Keratinocyte (primary cell): ENCODE results near the gene TREH. TPM values are rescaled to one million over a fixed set of nuclear protein-coding genes. Genes with fewer than 3 reads are reported as not detected.

Experiments
- DNase-seq: peaks from one replicate; pipeline ENCODE4 v3.0.0-alpha.2; 2011; ENCODE audit warnings: low read depth, missing footprints, low spot score
- FAIRE-seq: peaks from 2 replicates; lab custom pipeline; 2011; peaks lifted over from hg19 to GRCh38; lab: Jason Lieb, UNC
- H2AFZ ChIP-seq: 2 replicates; pipeline ENCODE4 v1.6.0; 2012; ENCODE audit warnings: low read length, control low read depth, inconsistent platforms; ENCODE audit not compliant: control insufficient read depth
- H3K27ac ChIP-seq: 2 replicates; pipeline ENCODE4 v1.5.1; 2011; ENCODE audit warnings: low read length; ENCODE audit not compliant: control insufficient read depth, insufficient read depth
- H3K27me3 ChIP-seq: 3 replicates; pipeline ENCODE4 v1.6.0; 2011; ENCODE audit warnings: low read length; ENCODE audit not compliant: control insufficient read depth, insufficient read depth; ENCODE audit errors: extremely low read depth
- H3K36me3 ChIP-seq, 2 experiments: 2 replicates in 1 of 2; 3 replicates in 1 of 2; pipeline ENCODE4 v1.5.1; 2011; ENCODE audit warnings: low read length in 2 of 2, mild to moderate bottlenecking in 1 of 2; ENCODE audit not compliant: control insufficient read depth in 2 of 2, insufficient read depth in 2 of 2; ENCODE audit errors: extremely low read depth in 1 of 2
- H3K4me1 ChIP-seq: 3 replicates; pipeline ENCODE4 v1.5.1; 2011; ENCODE audit warnings: low read length; ENCODE audit not compliant: control insufficient read depth, insufficient read depth; ENCODE audit errors: extremely low read depth
- H3K4me2 ChIP-seq: 3 replicates; pipeline ENCODE4 v1.6.0; 2011; ENCODE audit warnings: low read depth, low read length; ENCODE audit not compliant: control insufficient read depth, insufficient read depth; ENCODE audit errors: extremely low read depth
- H3K4me3 ChIP-seq, 3 experiments: fragments of 200-600 bp in 1 of 3; sonication (generic) in 1 of 3; 2 replicates in 2 of 3; 3 replicates in 1 of 3; pipeline ENCODE4 v1.5.1; 2011 to 2016; ENCODE audit warnings: low read length in 3 of 3, mild to moderate bottlenecking in 3 of 3, control low read depth in 2 of 3, inconsistent platforms in 1 of 3, low read depth in 1 of 3, mixed read lengths in 1 of 3, mixed run types in 1 of 3, moderate library complexity in 1 of 3; ENCODE audit not compliant: control insufficient read depth in 2 of 3, insufficient read depth in 2 of 3; ENCODE audit errors: extremely low read depth in 1 of 3
- H3K79me2 ChIP-seq: 2 replicates; pipeline ENCODE4 v1.6.0; 2012; ENCODE audit warnings: low read length; ENCODE audit not compliant: control insufficient read depth, insufficient read depth
- H3K9ac ChIP-seq: 3 replicates; pipeline ENCODE4 v1.6.0; 2011; ENCODE audit warnings: low read length; ENCODE audit not compliant: control insufficient read depth, insufficient read depth; ENCODE audit errors: extremely low read depth
- H3K9me1 ChIP-seq: 3 replicates; pipeline ENCODE4 v1.6.0; 2011; ENCODE audit warnings: low read length; ENCODE audit not compliant: control insufficient read depth, insufficient read depth; ENCODE audit errors: extremely low read depth
- H3K9me3 ChIP-seq: 2 replicates; pipeline ENCODE4 v1.5.1; 2012; ENCODE audit warnings: low read depth, low read length; ENCODE audit not compliant: control insufficient read depth
- H4K20me1 ChIP-seq: 3 replicates; pipeline ENCODE4 v1.6.0; 2011; ENCODE audit warnings: low read length; ENCODE audit not compliant: control insufficient read depth, insufficient read depth; ENCODE audit errors: extremely low read depth
- EZH2 ChIP-seq: IDR thresholded peaks from one replicate; pipeline ENCODE4 v1.6.1; 2012; ENCODE audit warnings: inconsistent platforms, mild to moderate bottlenecking, low read length, moderate library complexity
- dilution Hi-C: fragments of 300-500 bp; cut with MboI; formaldehyde crosslinking; loops from one replicate; pipeline ENCODE4 v1.7.0; 2020; ENCODE audit warnings: low sequenced_read_pairs; ENCODE audit not compliant: extremely low pct_ligation_motif_present
- polyA plus RNA-seq, 5 experiments: library from polyadenylated mRNA; depleted of rRNA in 3 of 5; stranded (reverse) in 3 of 5; stranded (forward) in 1 of 5; unstranded in 1 of 5; fragments of >200 nt; gene quantifications; 1 replicate in 1 of 5; 2 replicates in 3 of 5; 3 replicates in 1 of 5; pipeline versions ENCODE4 v1.2.1 to v1.2.3, GENCODE V29; 2011 to 2012; ENCODE audit warnings: missing spikeins in 2 of 5, low read depth in 1 of 5, low replicate concordance in 1 of 5
- small RNA-seq, 3 experiments: library from RNA; depleted of rRNA; stranded (forward); fragments of <200 nt; gene quantifications; one replicate each; pipeline ENCODE3, GENCODE V24; 2012; ENCODE audit warnings: low read depth in 3 of 3, low replicate concordance in 1 of 3; ENCODE audit not compliant: insufficient read length in 3 of 3
- TF ChIP-seq, protein P1 (sequence below), 3 experiments: IDR thresholded peaks in 1 of 3; conservative IDR thresholded peaks in 1 of 3; optimal IDR thresholded peaks in 1 of 3; 2 replicates in 2 of 3; 3 replicates in 1 of 3; pipeline versions ENCODE3 to v1.5.1; 2011; ENCODE audit warnings: low read length in 3 of 3, mild to moderate bottlenecking in 3 of 3, moderate library complexity in 2 of 3, control low read depth in 1 of 3, inconsistent platforms in 1 of 3; ENCODE audit not compliant: insufficient read depth in 2 of 3; ENCODE audit errors: extremely low read depth in 1 of 3

TREH gene
- polyA plus RNA-seq, 1 donor (not counting 4 experiments of a cell fraction or from before 2014, with no cell fraction given), result not detected

DNA sequence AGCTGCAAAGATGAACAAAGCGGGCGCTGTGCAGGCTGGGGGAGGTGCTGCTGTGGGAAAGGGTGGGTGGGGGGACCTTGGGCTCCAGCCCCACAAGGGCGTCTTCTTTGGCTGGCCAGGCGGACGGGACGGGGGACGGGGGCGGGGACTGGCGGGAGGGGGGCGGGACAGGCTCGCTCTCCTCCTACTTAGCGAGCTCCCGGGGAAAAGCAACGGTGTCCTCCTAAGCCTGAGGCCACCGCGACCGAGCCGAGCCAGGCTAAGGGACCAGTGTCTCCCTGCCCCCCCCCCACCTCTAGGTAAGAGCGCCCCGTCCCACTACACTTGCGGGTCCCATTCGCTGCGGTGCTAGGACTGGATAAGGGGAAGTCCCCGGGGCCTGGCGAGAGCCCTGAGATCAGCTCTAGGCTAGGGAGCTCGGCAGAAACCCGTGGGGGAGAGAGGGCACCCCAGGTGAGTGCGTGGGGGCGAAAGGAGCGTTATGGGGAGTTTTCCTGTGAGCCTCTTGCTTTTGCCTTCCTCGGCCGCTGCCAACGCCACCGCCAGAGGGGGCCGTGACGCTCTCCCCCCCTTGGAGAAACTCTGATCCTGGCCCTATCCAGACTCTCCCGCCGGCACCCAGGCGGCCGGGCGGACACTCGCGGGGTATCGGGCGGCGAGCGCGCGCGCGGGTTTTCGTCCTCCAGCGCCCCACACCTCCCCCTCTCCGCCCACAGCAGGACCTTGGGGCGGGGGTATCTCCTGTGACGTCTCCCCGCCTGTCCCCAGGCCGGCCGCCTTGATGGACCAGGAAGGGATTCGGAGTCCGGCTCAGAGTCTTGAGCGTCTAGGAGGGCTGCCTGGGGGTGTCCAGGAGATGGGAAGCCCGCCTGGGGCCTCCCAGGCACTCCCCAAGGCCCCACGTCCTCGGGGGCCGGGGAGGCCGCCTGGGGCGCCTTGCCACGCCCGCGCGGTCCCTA lies 71.8 kb downstream of the TREH start, which contains the start of gene PHLDB1:
Gene PHLDB1, plus strand, starts transcription at position 215 of the 959 bp plus-strand sequence. CDS start 6,222 bp downstream, outside the sequence.
- DNase-seq (no peak), FAIRE-seq (no peak)
- Histone ChIP-seq H3K27me3 (no peaks in the 10 kb centered on the region), H3K4me1 (no peaks in the 10 kb centered on the region), H3K9me1 (no peaks in the 10 kb centered on the region), H3K9me3 (no peaks in the 10 kb centered on the region), H2AFZ (peak within 1 kb of the TSS; percentile 78), H3K9ac (peak within 1 kb of the TSS; percentile 70), H3K36me3 (peaks cover 0 to 4% of the 10 kb centered on the region in 2 experiments), H3K4me3 (peak within 1 kb of the TSS; percentile 42 to 75 (median 70)), H3K4me2 (peak within 1 kb of the TSS; percentile 90), H3K27ac (no peak within 1 kb of the TSS), H4K20me1 (no peaks in the 10 kb centered on the region), H3K79me2 (no peaks in the 10 kb centered on the region)
- dilution Hi-C loops, result no loop called here
- TF ChIP-seq, protein P1, sequence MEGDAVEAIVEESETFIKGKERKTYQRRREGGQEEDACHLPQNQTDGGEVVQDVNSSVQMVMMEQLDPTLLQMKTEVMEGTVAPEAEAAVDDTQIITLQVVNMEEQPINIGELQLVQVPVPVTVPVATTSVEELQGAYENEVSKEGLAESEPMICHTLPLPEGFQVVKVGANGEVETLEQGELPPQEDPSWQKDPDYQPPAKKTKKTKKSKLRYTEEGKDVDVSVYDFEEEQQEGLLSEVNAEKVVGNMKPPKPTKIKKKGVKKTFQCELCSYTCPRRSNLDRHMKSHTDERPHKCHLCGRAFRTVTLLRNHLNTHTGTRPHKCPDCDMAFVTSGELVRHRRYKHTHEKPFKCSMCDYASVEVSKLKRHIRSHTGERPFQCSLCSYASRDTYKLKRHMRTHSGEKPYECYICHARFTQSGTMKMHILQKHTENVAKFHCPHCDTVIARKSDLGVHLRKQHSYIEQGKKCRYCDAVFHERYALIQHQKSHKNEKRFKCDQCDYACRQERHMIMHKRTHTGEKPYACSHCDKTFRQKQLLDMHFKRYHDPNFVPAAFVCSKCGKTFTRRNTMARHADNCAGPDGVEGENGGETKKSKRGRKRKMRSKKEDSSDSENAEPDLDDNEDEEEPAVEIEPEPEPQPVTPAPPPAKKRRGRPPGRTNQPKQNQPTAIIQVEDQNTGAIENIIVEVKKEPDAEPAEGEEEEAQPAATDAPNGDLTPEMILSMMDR (optimal IDR thresholded peaks at IDR 0.05 in 1 of 3, IDR thresholded peaks at IDR 0.05 in 1 of 3, conservative IDR thresholded peaks at IDR 0.05 in 1 of 3; ENCODE audit: extremely low read depth in 1 of 3, insufficient read depth in 2 of 3, low read length in 3 of 3), result peak; percentile 47 to 74 (median 71)
- no peak for TF ChIP-seq EZH2

Small RNA genes within 50 kb of the gene (small RNA-seq; reads per million reads assigned to genes)
- gene RNU6-376P, result 0 reads per million in 3 experiments

Other genes with a start within 250 kb of the TREH start
- 7.6 to 14.5 TPM (median 11.7 TPM) in 3 replicates for gene KMT2A, start 243.2 kb downstream of the TREH start, polyA plus RNA-seq
- 0.12 TPM in 1 of 3 replicates, not detected in the others for gene TTC36, start 152.2 kb downstream of the TREH start, polyA plus RNA-seq
- gene TMEM25, start 148.5 kb downstream of the TREH start, polyA plus RNA-seq, result 12.9 to 21.1 TPM (median 17.4 TPM) in 3 replicates
- gene IFT46, start 113.7 kb downstream of the TREH start, polyA plus RNA-seq, result 31.2 to 34.9 TPM (median 32.9 TPM) in 3 replicates
- 121 to 216 TPM (median 150 TPM) in 3 replicates for gene ARCN1, start 107.2 kb downstream of the TREH start, polyA plus RNA-seq
- 35.0 to 46.8 TPM (median 38.4 TPM) in 3 replicates for gene PHLDB1, start 72.0 kb downstream of the TREH start, polyA plus RNA-seq
- 42.7 to 58.0 TPM (median 51.4 TPM) in 3 replicates for gene DDX6, start 111.5 kb upstream of the TREH start, polyA plus RNA-seq
- not detected in 3 replicates for gene CXCR5, start 204.2 kb upstream of the TREH start, polyA plus RNA-seq
- gene BCL9L, start 246.3 kb upstream of the TREH start, polyA plus RNA-seq, result 7.7 to 21.3 TPM (median 10.6 TPM) in 3 replicates